H1 (cell line): ENCODE data around the gene OPN1MW3. TPM values are rescaled to one million over a fixed set of nuclear protein-coding genes. Genes with fewer than 3 reads are reported as not detected.

Source experiments
- CTCF ChIA-PET: fragments of 300-600 bp; sonication (Branson Sonifier 250); formaldehyde crosslinking; loops from one replicate; lab custom pipeline; 2021; ENCODE audit not compliant: partially characterized antibody; lab: Charles Lee
- POLR2A ChIA-PET: fragments of 300-600 bp; sonication (Branson Sonifier 250); formaldehyde crosslinking; loops from one replicate; lab custom pipeline; 2021; ENCODE audit warnings: inconsistent platforms; ENCODE audit not compliant: partially characterized antibody; lab: Charles Lee
- DNase-seq, 2 experiments: peaks; one replicate each; pipeline versions ENCODE4 v3.0.0 to v3.0.0-alpha.2; 2010 to 2022; ENCODE audit warnings: low spot score in 2 of 2, low read depth in 1 of 2, mixed read lengths in 1 of 2
- FAIRE-seq: peaks from 2 replicates; lab custom pipeline; 2011; peaks lifted over from hg19 to GRCh38; lab: Jason Lieb, UNC
- H2AFZ ChIP-seq: 2 replicates; pipeline ENCODE4 v1.8.1; 2012; ENCODE audit warnings: low read length, inconsistent platforms
- H2AK5ac ChIP-seq: 2 replicates; pipeline ENCODE4 v1.6.1; 2013; ENCODE audit warnings: low read depth, low read length
- H2BK120ac ChIP-seq: replicated peaks from 2 replicates; pipeline ENCODE3; 2013; ENCODE audit warnings: low read depth, low read length, inconsistent platforms
- H2BK12ac ChIP-seq: 2 replicates; pipeline ENCODE4 v1.6.1; 2013; ENCODE audit warnings: low read depth, low read length
- H2BK15ac ChIP-seq: 2 replicates; pipeline ENCODE4 v1.6.1; 2013; ENCODE audit warnings: low read length
- H2BK20ac ChIP-seq: 2 replicates; pipeline ENCODE4 v1.6.1; 2013; ENCODE audit warnings: low read length
- H2BK5ac ChIP-seq: 2 replicates; pipeline ENCODE4 v1.6.1; 2013; ENCODE audit warnings: low read depth, low read length
- H3K14ac ChIP-seq: 2 replicates; pipeline ENCODE4 v1.6.1; 2013; ENCODE audit warnings: inconsistent platforms; ENCODE audit not compliant: insufficient read length
- H3K18ac ChIP-seq: 2 replicates; pipeline ENCODE4 v1.6.1; 2013; ENCODE audit warnings: low read length; ENCODE audit errors: extremely low read depth
- H3K23ac ChIP-seq: 2 replicates; pipeline ENCODE4 v1.6.1; 2013; ENCODE audit warnings: inconsistent platforms; ENCODE audit not compliant: insufficient read length
- H3K23me2 ChIP-seq: 2 replicates; pipeline ENCODE4 v1.6.1; 2013; ENCODE audit warnings: low read depth, low read length
- H3K27ac ChIP-seq: 2 replicates; pipeline ENCODE4 v1.6.1; 2011; ENCODE audit warnings: low read depth, low read length, inconsistent platforms
- H3K27me3 ChIP-seq, 4 experiments: replicated peaks in 1 of 4; 1 replicate in 1 of 4; 2 replicates in 3 of 4; pipeline versions ENCODE4 v1.6.1 to v1.8.1; 2011 to 2013; ENCODE audit warnings: low read length in 3 of 4, mild to moderate bottlenecking in 3 of 4, inconsistent platforms in 2 of 4, mixed read lengths in 2 of 4, moderate library complexity in 1 of 4; ENCODE audit not compliant: control insufficient read depth in 3 of 4, insufficient read depth in 3 of 4; ENCODE audit errors: extremely low read depth in 1 of 4
- H3K36me3 ChIP-seq, 4 experiments: 2 replicates each; pipeline versions ENCODE4 v1.6.1 to v1.8.1; 2011 to 2013; ENCODE audit warnings: mild to moderate bottlenecking in 4 of 4, low read length in 3 of 4, moderate library complexity in 2 of 4, control low read depth in 1 of 4, inconsistent platforms in 1 of 4; ENCODE audit not compliant: insufficient read depth in 4 of 4, control insufficient read depth in 2 of 4
- H3K4ac ChIP-seq: replicated peaks from 2 replicates; pipeline ENCODE3; 2013; ENCODE audit warnings: low read length, low read depth, mixed read lengths, inconsistent platforms; ENCODE audit not compliant: insufficient read length
- H3K4me1 ChIP-seq, 4 experiments: replicated peaks in 1 of 4; 1 replicate in 1 of 4; 2 replicates in 3 of 4; pipeline versions ENCODE4 v1.6.1 to v1.8.1; 2011 to 2013; ENCODE audit warnings: low read length in 3 of 4, inconsistent platforms in 2 of 4, mixed read lengths in 1 of 4; ENCODE audit not compliant: insufficient read depth in 4 of 4, control insufficient read depth in 3 of 4
- H3K4me2 ChIP-seq, 2 experiments: 2 replicates each; pipeline versions ENCODE4 v1.6.1 to v1.8.1; 2011 to 2013; ENCODE audit warnings: low read depth in 2 of 2, low read length in 2 of 2, control low read depth in 1 of 2, inconsistent platforms in 1 of 2, mild to moderate bottlenecking in 1 of 2; ENCODE audit not compliant: insufficient read depth in 1 of 2
- H3K4me3 ChIP-seq, 4 experiments: fragments of 200-600, 300-600 bp in 1 of 4; sonication (generic), shearing (Covaris generic), sonication (Bioruptor Twin) in 1 of 4; 2 replicates each; pipeline versions ENCODE4 v1.5.1 to v1.8.1; 2011 to 2016; ENCODE audit warnings: low read length in 4 of 4, low read depth in 3 of 4, control low read depth in 2 of 4, inconsistent platforms in 2 of 4, mild to moderate bottlenecking in 2 of 4, mixed read lengths in 1 of 4, moderate library complexity in 1 of 4; ENCODE audit not compliant: insufficient read depth in 2 of 4; ENCODE audit errors: extremely low read depth in 1 of 4
- H3K56ac ChIP-seq: replicated peaks from 2 replicates; pipeline ENCODE3; 2013; ENCODE audit warnings: low read depth, mild to moderate bottlenecking, mixed read lengths, low read length, inconsistent platforms; ENCODE audit not compliant: insufficient read length
- H3K79me1 ChIP-seq: 2 replicates; pipeline ENCODE4 v1.6.1; 2013; ENCODE audit warnings: low read depth, low read length, control low read depth
- H3K79me2 ChIP-seq, 2 experiments: 2 replicates each; pipeline versions ENCODE4 v1.6.1 to v1.8.1; 2012 to 2013; ENCODE audit warnings: low read length in 2 of 2, mild to moderate bottlenecking in 2 of 2, inconsistent platforms in 1 of 2; ENCODE audit not compliant: insufficient read depth in 2 of 2, control insufficient read depth in 1 of 2
- H3K9ac ChIP-seq, 4 experiments: replicated peaks in 1 of 4; 1 replicate in 1 of 4; 2 replicates in 3 of 4; pipeline versions ENCODE4 v1.6.1 to v1.8.1; 2011 to 2013; ENCODE audit warnings: low read depth in 3 of 4, low read length in 3 of 4, control low read depth in 2 of 4, mild to moderate bottlenecking in 2 of 4, moderate library complexity in 2 of 4, inconsistent platforms in 1 of 4; ENCODE audit errors: extremely low read depth in 1 of 4
- H3K9me3 ChIP-seq, 2 experiments: 2 replicates each; pipeline versions ENCODE4 v1.6.1 to v1.8.1; 2012 to 2013; ENCODE audit warnings: mild to moderate bottlenecking in 2 of 2, moderate library complexity in 2 of 2, control low read depth in 1 of 2, inconsistent platforms in 1 of 2, low read depth in 1 of 2, low read length in 1 of 2, mixed read lengths in 1 of 2; ENCODE audit not compliant: insufficient read depth in 2 of 2
- H4K20me1 ChIP-seq, 2 experiments: replicated peaks in 1 of 2; 2 replicates each; pipeline versions ENCODE3 to v1.8.1; 2011 to 2013; ENCODE audit warnings: inconsistent platforms in 2 of 2, low read length in 2 of 2, mild to moderate bottlenecking in 1 of 2; ENCODE audit not compliant: insufficient read depth in 2 of 2, control insufficient read depth in 1 of 2
- H4K5ac ChIP-seq: 2 replicates; pipeline ENCODE4 v1.6.1; 2013; ENCODE audit warnings: low read length, low read depth, mixed read lengths, inconsistent platforms; ENCODE audit not compliant: insufficient read length
- H4K8ac ChIP-seq: 2 replicates; pipeline ENCODE4 v1.8.0; 2013; ENCODE audit warnings: mild to moderate bottlenecking, moderate library complexity, low read length, inconsistent platforms; ENCODE audit not compliant: insufficient read depth; ENCODE audit errors: extremely low read depth
- H4K91ac ChIP-seq: replicated peaks from 2 replicates; pipeline ENCODE3; 2013; ENCODE audit warnings: low read length, mixed read lengths, inconsistent platforms; ENCODE audit not compliant: insufficient read length
- BACH1 ChIP-seq: IDR thresholded peaks from 2 replicates; pipeline ENCODE4 v1.6.1; 2012; ENCODE audit warnings: low read length, improper control_type of control experiment
- CTBP2 ChIP-seq: IDR thresholded peaks from 2 replicates; pipeline ENCODE4 v1.7.0; 2011; ENCODE audit warnings: borderline replicate concordance, mild to moderate bottlenecking, moderate library complexity, mixed read lengths, low read length; ENCODE audit not compliant: insufficient read depth, insufficient read length
- GABPA ChIP-seq: IDR thresholded peaks from 2 replicates; pipeline ENCODE4 v1.6.1; 2011; ENCODE audit warnings: mild to moderate bottlenecking, low read length, moderate library complexity, borderline replicate concordance; ENCODE audit not compliant: insufficient read depth
- JUN ChIP-seq: IDR thresholded peaks from 2 replicates; pipeline ENCODE4 v1.6.1; 2011; ENCODE audit warnings: low read depth, mild to moderate bottlenecking, improper control_type of control experiment, low read length
- PHF8 ChIP-seq: fragments of 200-600 bp; sonication (generic); conservative IDR thresholded peaks from 2 replicates; pipeline ENCODE4 v1.7.1; 2012; ENCODE audit warnings: low read depth, mild to moderate bottlenecking, inconsistent platforms, low read length, moderate library complexity
- RNF2 ChIP-seq: fragments of 200-900, 300-1000 bp; sonication (generic); IDR thresholded peaks from 2 replicates; pipeline ENCODE4 v1.7.1; 2016; ENCODE audit warnings: borderline replicate concordance, low read depth, mild to moderate bottlenecking, antibody characterized with exemption, low read length; ENCODE audit not compliant: poor library complexity, severe bottlenecking; ENCODE audit errors: missing control alignments
- SRF ChIP-seq: IDR thresholded peaks from 2 replicates; pipeline ENCODE4 v1.6.1; 2011; ENCODE audit warnings: mild to moderate bottlenecking, low read depth, low read length, moderate library complexity
- WGBS, 2 experiments: shearing (Covaris generic) in 1 of 2; methylation state at CpG; one replicate each; pipeline versions ENCODE4 v1.1.6 to v1.1.7; 2013 to 2015; ENCODE audit warnings: low lambda C conversion rate in 2 of 2, mixed read lengths in 2 of 2, inconsistent platforms in 1 of 2, low coverage in 1 of 2, missing lambda C conversion rate in 1 of 2; ENCODE audit not compliant: insufficient replicate concordance in 2 of 2, insufficient coverage in 1 of 2, insufficient read length in 1 of 2; ENCODE audit errors: extremely low coverage in 1 of 2, missing lambda C conversion rate in 1 of 2; 5-methylcytosine and 5-hydroxymethylcytosine counted together
- polyA plus RNA-seq, 7 experiments: library from polyadenylated mRNA; depleted of rRNA in 3 of 7; stranded (reverse) in 5 of 7; unstranded in 2 of 7; fragments of >200 nt in 5 of 7; fragments of 200-250 nt in 2 of 7; gene quantifications; 1 replicate in 5 of 7; 2 replicates in 1 of 7; 4 replicates in 1 of 7; pipeline versions ENCODE4 v1.2.1 to v1.2.3, GENCODE V29; 2011 to 2013; ENCODE audit warnings: missing spikeins in 2 of 7, mixed read lengths in 2 of 7
- total RNA-seq: library from RNA; stranded (reverse); fragmentation: NEBNext Ultra II Directional; extraction: Animal tissue kit (Norgen Biotek cat#: 25700); gene quantifications from 2 replicates; pipeline ENCODE4 v1.2.1, GENCODE V29; 2021
- TF ChIP-seq, protein P1 (sequence below): IDR thresholded peaks from 2 replicates; pipeline ENCODE4 v1.6.1; 2012; ENCODE audit warnings: inconsistent platforms

The OPN1MW3 gene
- total and polyA plus RNA-seq, 2 of the 8 experiments (the other 6 are each of a cell fraction or from before 2014, with no cell fraction given) = not detected

DNA sequence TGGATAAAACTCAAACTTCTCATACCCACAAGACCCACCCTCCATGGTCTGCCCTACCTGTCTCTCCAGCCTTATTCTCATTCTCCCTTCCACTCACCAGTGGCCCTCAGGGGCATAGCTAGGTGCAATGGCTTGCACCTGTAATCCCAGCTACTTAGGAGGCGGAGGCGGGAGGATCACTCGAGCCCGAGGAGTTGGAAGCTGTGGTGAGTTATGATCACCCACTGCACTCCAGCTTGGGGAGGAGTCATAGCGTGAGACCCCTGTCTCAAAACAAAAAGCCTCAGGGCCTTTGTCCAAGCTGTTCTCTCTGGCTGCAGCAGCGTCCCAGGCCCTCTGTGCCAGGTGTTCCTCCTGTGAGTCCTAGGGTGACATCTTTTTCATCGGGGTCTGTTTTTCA lies 54.7 kb downstream of the OPN1MW3 start:
- Histone ChIP-seq H2AK5ac (no peak overlapping the region), H3K27me3 (no peaks in the 10 kb centered on the region), H3K27ac (no peak overlapping the region), H2BK15ac (no peak overlapping the region), H2AFZ (no peak overlapping the region), H3K56ac (no peak overlapping the region), H2BK12ac (no peak overlapping the region), H4K8ac (no peak overlapping the region), H3K79me2 (no peaks in the 10 kb centered on the region), H2BK20ac (no peak overlapping the region), H4K5ac (no peak overlapping the region), H3K9me3 (no peaks in the 10 kb centered on the region), H3K23ac (no peak overlapping the region), H3K23me2 (no peaks in the 10 kb centered on the region), H3K36me3 (no peaks in the 10 kb centered on the region), H4K20me1 (no peaks in the 10 kb centered on the region), H3K4me1 (no peaks in the 10 kb centered on the region), H3K18ac (no peak overlapping the region), H3K9ac (no peak overlapping the region), H3K14ac (no peak overlapping the region), H2BK5ac (no peak overlapping the region), H3K79me1 (no peaks in the 10 kb centered on the region), H3K4me3 (no peak overlapping the region), H3K4me2 (no peak overlapping the region), H3K4ac (no peak overlapping the region), H4K91ac (no peak overlapping the region), H2BK120ac (no peak overlapping the region)
- ChIA-PET CTCF (interaction anchor here (1.1 kb wide), 1 partner anchor 9 kb away, joined by 4 read pairs; no protein-coding TSS in a partner anchor), POLR2A (no interaction called here)
- DNase-seq (no peak), FAIRE-seq (no peak)
- TF ChIP-seq JUN (no peak), CTBP2 (no peak), PHF8 (no peak), BACH1 (no peak), GABPA (no peak), RNF2 (no peak), SRF (no peak)
- TF ChIP-seq, protein P1, sequence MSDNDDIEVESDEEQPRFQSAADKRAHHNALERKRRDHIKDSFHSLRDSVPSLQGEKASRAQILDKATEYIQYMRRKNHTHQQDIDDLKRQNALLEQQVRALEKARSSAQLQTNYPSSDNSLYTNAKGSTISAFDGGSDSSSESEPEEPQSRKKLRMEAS = no peak
- 92% methylated on average over 4 of the region's 7 CpGs; no CpG with 5 or more reads in 1 of the 2 experiments for WGBS, 2 experiments
